Measurements from ENCODE around the gene NAA16.

The NAA16 gene

GRCh38 chr13:41401366-41401765, 90.3 kb downstream of the NAA16 start:
- H3K27me3 ChIP-seq (ENCODE audit: control insufficient read depth, insufficient read depth, low read length), result no peaks in the 10 kb centered on the region
- H3K4me1 ChIP-seq (ENCODE audit: control insufficient read depth, low read depth, low read length), result peaks cover 3% of the 10 kb centered on the region
- no peaks in the 10 kb centered on the region for H3K9me3 ChIP-seq (ENCODE audit: control insufficient read depth, low read depth, low read length)
- H3K9ac ChIP-seq (ENCODE audit: low read length), result no peak overlapping the region
- no peak overlapping the region for H3K4me3 ChIP-seq (ENCODE audit: low read length)
- H3K36me3 ChIP-seq (ENCODE audit: control insufficient read depth, low read depth, low read length), result no peaks in the 10 kb centered on the region
- no peak overlapping the region for H3K27ac ChIP-seq (ENCODE audit: low read length)

- no peaks in the 10 kb centered on the region for H3K9me3 ChIP-seq (ENCODE audit: control insufficient read depth, low read depth, low read length)
- H3K4me1 ChIP-seq (ENCODE audit: control insufficient read depth, low read depth, low read length), result peaks cover 3% of the 10 kb centered on the region
- H3K27ac ChIP-seq (ENCODE audit: low read length), result no peak overlapping the region
- no peaks in the 10 kb centered on the region for H3K36me3 ChIP-seq (ENCODE audit: control insufficient read depth, low read depth, low read length)
- H3K4me3 ChIP-seq (ENCODE audit: low read length), result no peak overlapping the region
- no peaks in the 10 kb centered on the region for H3K27me3 ChIP-seq (ENCODE audit: control insufficient read depth, insufficient read depth, low read length)
- H3K9ac ChIP-seq (ENCODE audit: low read length), result no peak overlapping the region
Observed at GRCh38 chr13:41402691-41403511, 91.8 kb downstream of the NAA16 start.

- Histone ChIP-seq H3K4me1 (ENCODE audit: control insufficient read depth, low read depth, low read length) (peaks cover 3% of the 10 kb centered on the region), H3K27me3 (ENCODE audit: control insufficient read depth, insufficient read depth, low read length) (no peaks in the 10 kb centered on the region), H3K4me3 (ENCODE audit: low read length) (no peak overlapping the region), H3K9me3 (ENCODE audit: control insufficient read depth, low read depth, low read length) (no peaks in the 10 kb centered on the region), H3K36me3 (ENCODE audit: control insufficient read depth, low read depth, low read length) (no peaks in the 10 kb centered on the region), H3K27ac (ENCODE audit: low read length) (no peak overlapping the region), H3K9ac (ENCODE audit: low read length) (no peak overlapping the region)
Observed at GRCh38 chr13:41403983-41404382, 92.9 kb downstream of the NAA16 start.

GRCh38 chr13:41405367-41405766, 94.3 kb downstream of the NAA16 start:
- H3K4me1 ChIP-seq (ENCODE audit: control insufficient read depth, low read depth, low read length), result peaks cover 3% of the 10 kb centered on the region
- no peaks in the 10 kb centered on the region for H3K9me3 ChIP-seq (ENCODE audit: control insufficient read depth, low read depth, low read length)
- H3K36me3 ChIP-seq (ENCODE audit: control insufficient read depth, low read depth, low read length), result no peaks in the 10 kb centered on the region
- no peak overlapping the region for H3K9ac ChIP-seq (ENCODE audit: low read length)
- no peaks in the 10 kb centered on the region for H3K27me3 ChIP-seq (ENCODE audit: control insufficient read depth, insufficient read depth, low read length)
- no peak overlapping the region for H3K27ac ChIP-seq (ENCODE audit: low read length)
- H3K4me3 ChIP-seq (ENCODE audit: low read length), result no peak overlapping the region

GRCh38 chr13:41407380-41407779, 96.3 kb downstream of the NAA16 start:
- Histone ChIP-seq H3K4me1 (ENCODE audit: control insufficient read depth, low read depth, low read length) (peaks cover 3% of the 10 kb centered on the region), H3K9ac (ENCODE audit: low read length) (no peak overlapping the region), H3K9me3 (ENCODE audit: control insufficient read depth, low read depth, low read length) (no peaks in the 10 kb centered on the region), H3K4me3 (ENCODE audit: low read length) (no peak overlapping the region), H3K27ac (ENCODE audit: low read length) (no peak overlapping the region), H3K36me3 (ENCODE audit: control insufficient read depth, low read depth, low read length) (no peaks in the 10 kb centered on the region), H3K27me3 (ENCODE audit: control insufficient read depth, insufficient read depth, low read length) (no peaks in the 10 kb centered on the region)

- Histone ChIP-seq H3K27ac (ENCODE audit: low read length) (no peak overlapping the region), H3K9me3 (ENCODE audit: control insufficient read depth, low read depth, low read length) (no peaks in the 10 kb centered on the region), H3K27me3 (ENCODE audit: control insufficient read depth, insufficient read depth, low read length) (no peaks in the 10 kb centered on the region), H3K9ac (ENCODE audit: low read length) (no peak overlapping the region), H3K4me1 (ENCODE audit: control insufficient read depth, low read depth, low read length) (peaks cover 3% of the 10 kb centered on the region), H3K36me3 (ENCODE audit: control insufficient read depth, low read depth, low read length) (no peaks in the 10 kb centered on the region), H3K4me3 (ENCODE audit: low read length) (no peak overlapping the region)
Observed at GRCh38 chr13:41408121-41408520, 97.1 kb downstream of the NAA16 start.

GRCh38 chr13:41408746-41409145, 97.7 kb downstream of the NAA16 start:
- Histone ChIP-seq H3K9ac (ENCODE audit: low read length) (no peak overlapping the region), H3K27ac (ENCODE audit: low read length) (no peak overlapping the region)

GRCh38 chr13:41409611-41410010, 98.5 kb downstream of the NAA16 start:
- H3K4me1 ChIP-seq (ENCODE audit: control insufficient read depth, low read depth, low read length), result peaks cover 3% of the 10 kb centered on the region
- no peak overlapping the region for H3K27ac ChIP-seq (ENCODE audit: low read length)
- no peaks in the 10 kb centered on the region for H3K36me3 ChIP-seq (ENCODE audit: control insufficient read depth, low read depth, low read length)
- no peaks in the 10 kb centered on the region for H3K9me3 ChIP-seq (ENCODE audit: control insufficient read depth, low read depth, low read length)
- no peak overlapping the region for H3K9ac ChIP-seq (ENCODE audit: low read length)
- H3K4me3 ChIP-seq (ENCODE audit: low read length), result no peak overlapping the region
- H3K27me3 ChIP-seq (ENCODE audit: control insufficient read depth, insufficient read depth, low read length), result no peaks in the 10 kb centered on the region

More at GRCh38 chr13:41408746-41409145, 97.7 kb downstream of the NAA16 start:
- no peaks in the 10 kb centered on the region for H3K36me3 ChIP-seq (ENCODE audit: control insufficient read depth, low read depth, low read length)
- no peak overlapping the region for H3K4me3 ChIP-seq (ENCODE audit: low read length)
- peaks cover 3% of the 10 kb centered on the region for H3K4me1 ChIP-seq (ENCODE audit: control insufficient read depth, low read depth, low read length)
- H3K9me3 ChIP-seq (ENCODE audit: control insufficient read depth, low read depth, low read length), result no peaks in the 10 kb centered on the region
- H3K27me3 ChIP-seq (ENCODE audit: control insufficient read depth, insufficient read depth, low read length), result no peaks in the 10 kb centered on the region

GRCh38 chr13:41411060-41411459, 100.0 kb downstream of the NAA16 start:
- no peaks in the 10 kb centered on the region for H3K36me3 ChIP-seq (ENCODE audit: control insufficient read depth, low read depth, low read length)
- H3K27me3 ChIP-seq (ENCODE audit: control insufficient read depth, insufficient read depth, low read length), result no peaks in the 10 kb centered on the region
- no peak overlapping the region for H3K9ac ChIP-seq (ENCODE audit: low read length)
- H3K9me3 ChIP-seq (ENCODE audit: control insufficient read depth, low read depth, low read length), result no peaks in the 10 kb centered on the region
- no peak overlapping the region for H3K4me3 ChIP-seq (ENCODE audit: low read length)
- no peak overlapping the region for H3K27ac ChIP-seq (ENCODE audit: low read length)
- no peaks in the 10 kb centered on the region for H3K4me1 ChIP-seq (ENCODE audit: control insufficient read depth, low read depth, low read length)

GRCh38 chr13:41411522-41411921, 100.5 kb downstream of the NAA16 start:
- Histone ChIP-seq H3K9me3 (ENCODE audit: control insufficient read depth, low read depth, low read length) (no peaks in the 10 kb centered on the region), H3K4me3 (ENCODE audit: low read length) (no peak overlapping the region), H3K36me3 (ENCODE audit: control insufficient read depth, low read depth, low read length) (no peaks in the 10 kb centered on the region), H3K9ac (ENCODE audit: low read length) (no peak overlapping the region), H3K4me1 (ENCODE audit: control insufficient read depth, low read depth, low read length) (no peaks in the 10 kb centered on the region), H3K27ac (ENCODE audit: low read length) (no peak overlapping the region), H3K27me3 (ENCODE audit: control insufficient read depth, insufficient read depth, low read length) (no peaks in the 10 kb centered on the region)

- Histone ChIP-seq H3K27me3 (ENCODE audit: control insufficient read depth, insufficient read depth, low read length) (no peaks in the 10 kb centered on the region), H3K36me3 (ENCODE audit: control insufficient read depth, low read depth, low read length) (no peaks in the 10 kb centered on the region), H3K27ac (ENCODE audit: low read length) (no peak overlapping the region), H3K4me3 (ENCODE audit: low read length) (no peak overlapping the region), H3K9ac (ENCODE audit: low read length) (no peak overlapping the region), H3K4me1 (ENCODE audit: control insufficient read depth, low read depth, low read length) (no peaks in the 10 kb centered on the region), H3K9me3 (ENCODE audit: control insufficient read depth, low read depth, low read length) (no peaks in the 10 kb centered on the region)
Observed at GRCh38 chr13:41413872-41414271, 102.8 kb downstream of the NAA16 start.

GRCh38 chr13:41416276-41416675, 105.2 kb downstream of the NAA16 start:
- Histone ChIP-seq H3K4me1 (ENCODE audit: control insufficient read depth, low read depth, low read length) (no peaks in the 10 kb centered on the region), H3K9me3 (ENCODE audit: control insufficient read depth, low read depth, low read length) (no peaks in the 10 kb centered on the region), H3K27me3 (ENCODE audit: control insufficient read depth, insufficient read depth, low read length) (no peaks in the 10 kb centered on the region), H3K4me3 (ENCODE audit: low read length) (no peak overlapping the region), H3K27ac (ENCODE audit: low read length) (no peak overlapping the region), H3K36me3 (ENCODE audit: control insufficient read depth, low read depth, low read length) (no peaks in the 10 kb centered on the region), H3K9ac (ENCODE audit: low read length) (no peak overlapping the region)
